Measurements from ENCODE around the gene SCAMP4.

Gene SCAMP4

DNA sequence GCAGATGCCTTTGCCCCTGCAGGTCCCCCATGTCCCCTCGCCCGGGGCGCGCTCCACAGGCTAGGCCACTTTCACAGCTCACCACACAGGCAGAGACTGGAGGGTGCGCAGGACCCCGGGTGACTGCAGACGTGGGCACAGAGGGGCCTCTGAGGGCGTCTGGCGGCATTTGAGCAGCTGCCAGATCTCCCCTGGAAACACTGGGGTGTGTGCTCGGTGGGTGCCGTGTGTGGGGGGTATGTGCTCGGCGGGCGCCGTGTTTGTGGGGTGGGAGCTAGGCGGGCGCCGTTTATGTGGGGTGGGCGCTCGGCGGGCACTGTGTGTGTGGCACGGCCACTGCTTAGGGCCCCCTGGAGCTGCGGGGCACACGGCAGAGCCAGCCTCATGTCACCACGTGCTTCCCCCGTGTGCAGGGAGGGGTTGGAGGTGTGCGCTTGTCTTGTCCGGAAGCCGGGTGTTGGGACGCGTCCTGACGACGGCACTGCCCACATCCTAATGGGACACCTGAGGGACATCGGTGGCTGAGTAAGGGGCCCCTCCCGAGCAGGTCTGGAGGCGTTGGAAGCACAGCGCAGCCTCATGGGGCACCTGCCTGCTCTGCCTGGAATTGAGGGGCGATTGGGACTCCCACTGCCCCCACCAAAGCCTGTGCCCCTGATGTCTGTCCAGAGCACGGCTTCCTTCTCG, 52.5 kb downstream of the SCAMP4 start:
- no peak for DNase-seq (ENCODE audit: low spot score)

DNA sequence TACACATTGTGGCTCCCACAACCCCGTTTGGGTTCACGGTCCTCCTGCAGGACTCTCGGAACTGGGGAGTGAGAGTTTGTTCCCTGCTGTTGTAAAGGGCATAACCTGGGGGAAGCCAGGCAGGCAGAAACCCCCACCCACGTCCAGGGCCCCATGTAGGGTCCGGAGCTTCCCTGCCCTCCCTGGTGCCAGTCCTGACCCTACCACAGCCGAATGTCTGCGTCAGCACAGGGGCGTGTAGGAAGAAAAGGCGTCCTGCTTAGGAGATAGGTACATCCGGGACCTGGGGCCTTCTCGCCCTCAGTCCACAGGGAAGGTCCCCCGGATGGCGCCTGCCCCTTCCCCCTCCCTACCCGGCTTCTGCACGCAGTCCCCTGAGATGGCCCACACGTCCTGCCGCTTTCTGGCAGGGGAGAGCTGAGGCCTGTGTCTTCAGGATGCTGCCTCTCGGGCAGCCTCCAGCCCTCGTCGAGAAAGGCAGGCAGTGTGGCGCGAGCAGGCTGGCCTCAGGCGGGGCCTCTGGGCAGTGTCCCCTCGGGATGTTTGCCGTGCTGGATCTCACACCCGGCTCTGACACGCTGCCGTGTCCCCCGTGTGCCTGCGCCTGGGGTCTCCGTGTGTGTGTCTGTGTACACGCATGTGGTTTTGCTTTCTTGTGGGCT, 54.9 kb downstream of the SCAMP4 start:
- no peak for DNase-seq (ENCODE audit: low spot score)

DNA sequence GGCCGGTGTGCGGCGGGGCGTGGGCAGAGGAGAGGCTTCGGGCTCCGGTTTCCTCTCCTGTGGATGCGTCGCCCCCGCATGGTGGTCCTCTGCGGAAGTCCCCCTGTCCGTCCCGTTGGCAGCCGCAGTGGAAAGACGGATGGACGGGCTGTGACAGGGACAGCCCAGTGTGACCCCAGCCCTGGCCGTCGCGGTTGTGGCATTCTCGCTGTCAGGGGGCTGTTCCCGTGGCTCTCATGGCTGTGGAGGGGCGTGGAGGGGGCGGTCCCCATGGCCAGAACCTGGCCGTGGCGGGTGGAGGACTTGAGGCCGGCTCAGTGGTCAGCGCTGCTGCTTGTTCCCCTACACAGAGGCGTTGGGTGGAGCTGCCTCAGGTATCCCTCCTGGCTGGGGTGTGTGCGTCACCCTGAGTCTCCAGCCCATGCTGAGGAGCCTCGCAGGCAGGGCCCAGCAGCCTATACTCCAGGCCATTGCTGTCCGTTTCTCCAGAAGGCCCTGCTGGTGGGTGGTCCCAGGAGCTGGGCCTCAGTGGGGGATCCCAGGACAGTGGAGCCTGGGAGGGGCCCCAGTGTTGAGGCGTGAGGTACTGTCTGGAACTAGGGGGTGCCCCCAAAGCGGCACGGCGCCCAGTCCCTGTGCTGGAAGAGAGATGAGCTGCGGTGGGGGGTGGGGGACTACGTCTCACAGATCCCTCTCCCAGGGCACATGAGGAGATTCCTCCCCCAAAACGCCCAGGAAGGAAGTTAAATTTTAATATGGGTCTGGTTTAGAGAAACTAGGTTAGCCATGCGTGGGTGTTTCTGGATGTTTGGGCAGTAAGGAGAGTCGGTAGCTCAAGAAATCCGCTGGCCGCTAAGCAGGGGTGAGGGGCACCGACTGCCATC, 56.0 kb downstream of the SCAMP4 start:
- no peak for DNase-seq (ENCODE audit: low spot score)

DNA sequence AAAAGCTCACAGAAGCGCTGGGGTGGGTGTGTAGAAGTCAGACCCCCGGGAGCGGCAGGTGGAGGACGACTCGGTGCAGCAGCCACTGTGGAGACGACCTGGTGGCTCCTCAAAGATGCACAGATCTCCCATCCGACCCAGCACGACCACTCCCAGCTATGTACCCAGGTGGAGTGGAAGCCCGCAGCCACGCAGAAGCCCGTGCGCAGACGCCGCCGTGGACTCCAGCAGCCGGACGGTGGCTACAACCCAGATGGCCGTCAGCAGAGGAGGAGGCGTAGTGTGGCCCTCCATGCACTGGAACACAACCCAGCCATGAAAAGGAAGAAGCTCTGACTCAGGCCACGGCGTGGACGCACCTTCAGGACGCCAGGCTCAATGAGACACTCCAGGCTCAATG, 57.5 kb downstream of the SCAMP4 start:
- no peak for DNase-seq (ENCODE audit: low spot score)

DNA sequence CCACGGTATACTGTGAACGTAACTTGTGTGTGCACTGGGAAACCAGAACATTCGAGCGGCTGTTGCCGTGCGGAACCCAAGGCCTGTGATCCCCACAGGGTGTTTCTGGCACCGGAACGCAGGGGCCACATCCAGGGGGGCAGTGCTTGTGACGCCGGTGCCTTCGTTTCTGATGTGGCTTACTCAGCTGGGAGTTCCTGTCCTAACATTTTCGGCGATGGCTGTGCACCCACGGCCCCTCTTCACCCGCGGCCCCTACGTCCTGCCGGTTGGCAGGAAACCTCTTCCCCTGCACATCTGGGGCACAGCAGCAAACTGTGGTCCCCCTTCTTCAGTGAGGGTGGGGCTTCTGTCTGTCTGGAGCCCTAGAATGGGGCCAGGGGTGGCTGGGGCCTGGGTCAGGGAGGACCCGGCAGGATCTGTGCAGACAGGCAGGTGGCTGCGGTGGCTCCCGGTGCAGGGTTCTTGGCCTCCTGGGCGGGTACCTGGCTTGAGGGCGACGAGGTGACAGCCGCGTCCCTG, 61.9 kb downstream of the SCAMP4 start:
- DNase-seq (ENCODE audit: low spot score), result no peak

DNA sequence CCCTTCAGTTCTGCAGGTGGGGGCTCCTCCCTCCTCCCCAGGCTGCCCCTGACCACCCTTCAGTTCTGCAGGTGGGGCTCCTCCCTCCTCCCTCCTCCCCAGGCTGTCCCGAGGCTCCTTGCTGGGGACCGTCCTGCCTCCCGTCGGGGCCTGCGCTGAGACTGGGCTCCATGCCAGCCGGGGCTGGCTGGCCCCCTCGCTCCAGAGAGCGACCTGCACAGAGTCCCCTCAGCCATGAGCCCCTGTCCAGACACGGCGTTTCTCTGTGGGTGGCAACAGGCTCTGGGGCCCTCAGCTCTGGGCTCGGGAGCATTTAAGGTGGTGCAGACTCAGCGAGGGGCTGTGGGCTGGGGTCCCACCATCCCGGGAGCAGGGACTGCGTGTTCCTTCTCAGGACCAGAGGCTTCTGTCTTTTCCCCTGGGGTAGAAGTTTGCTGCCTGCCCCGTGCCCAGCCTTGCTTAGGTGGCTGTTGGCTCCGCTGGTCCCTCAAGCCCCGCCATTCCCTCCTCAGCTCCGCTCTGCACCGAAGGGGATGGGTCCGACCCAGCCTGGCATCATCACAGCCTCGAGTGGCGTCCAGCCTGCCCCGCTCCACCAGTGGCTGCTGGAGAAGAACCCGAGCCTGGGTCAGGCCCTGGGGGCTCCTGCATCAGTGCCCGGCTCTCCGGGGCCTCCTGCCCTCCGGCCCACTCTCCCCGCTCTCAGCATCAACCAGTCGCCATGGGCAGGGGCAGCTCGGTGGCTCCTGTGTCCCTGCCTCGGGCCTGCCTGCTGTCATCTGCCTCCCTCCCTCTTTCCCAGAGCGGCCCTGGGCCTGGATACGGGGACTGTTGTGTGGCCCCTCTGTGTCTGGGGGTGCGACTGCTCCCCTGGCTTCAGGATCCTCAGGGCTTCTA, 63.3 kb downstream of the SCAMP4 start:
- no peak for DNase-seq (ENCODE audit: low spot score)

DNA sequence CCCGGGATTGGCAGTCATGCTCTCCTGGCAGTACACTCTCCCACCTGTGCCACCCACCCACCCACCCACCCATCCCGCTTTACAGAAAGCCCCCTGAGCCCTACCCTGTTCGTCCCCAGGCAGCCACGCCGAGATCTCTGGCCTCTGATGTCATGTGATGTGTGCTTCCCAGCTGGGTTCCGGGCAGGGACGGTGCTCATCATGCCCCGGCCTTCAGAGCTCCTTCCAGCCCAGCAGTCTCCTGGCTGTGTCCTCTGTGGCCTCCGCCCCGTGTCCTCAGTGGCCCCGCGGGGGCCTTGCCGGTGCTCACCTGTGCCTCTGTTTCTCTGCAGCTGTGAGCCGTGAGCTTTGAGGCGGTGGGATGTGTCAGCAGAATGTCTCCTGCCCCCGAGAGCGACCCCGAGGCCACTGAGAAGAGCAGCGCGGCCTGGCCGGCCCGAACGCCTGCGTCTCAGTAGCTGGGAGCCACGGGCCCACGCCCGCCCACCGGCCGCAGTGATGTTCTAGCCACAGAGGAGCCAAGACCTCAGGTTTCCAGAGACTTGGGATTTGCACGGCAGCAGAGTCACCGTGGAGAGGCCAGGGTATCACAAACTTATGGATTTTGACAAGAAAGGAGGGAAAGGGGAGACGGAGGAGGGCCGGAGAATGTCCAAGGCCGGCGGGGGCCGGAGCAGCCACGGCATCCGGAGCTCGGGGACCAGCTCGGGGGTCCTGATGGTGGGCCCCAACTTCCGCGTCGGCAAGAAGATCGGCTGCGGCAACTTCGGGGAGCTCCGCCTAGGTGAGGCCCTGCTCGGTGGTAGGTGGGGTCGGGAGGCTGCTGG, 64.2 kb downstream of the SCAMP4 start:
- DNase-seq (ENCODE audit: low spot score), result no peak

DNA sequence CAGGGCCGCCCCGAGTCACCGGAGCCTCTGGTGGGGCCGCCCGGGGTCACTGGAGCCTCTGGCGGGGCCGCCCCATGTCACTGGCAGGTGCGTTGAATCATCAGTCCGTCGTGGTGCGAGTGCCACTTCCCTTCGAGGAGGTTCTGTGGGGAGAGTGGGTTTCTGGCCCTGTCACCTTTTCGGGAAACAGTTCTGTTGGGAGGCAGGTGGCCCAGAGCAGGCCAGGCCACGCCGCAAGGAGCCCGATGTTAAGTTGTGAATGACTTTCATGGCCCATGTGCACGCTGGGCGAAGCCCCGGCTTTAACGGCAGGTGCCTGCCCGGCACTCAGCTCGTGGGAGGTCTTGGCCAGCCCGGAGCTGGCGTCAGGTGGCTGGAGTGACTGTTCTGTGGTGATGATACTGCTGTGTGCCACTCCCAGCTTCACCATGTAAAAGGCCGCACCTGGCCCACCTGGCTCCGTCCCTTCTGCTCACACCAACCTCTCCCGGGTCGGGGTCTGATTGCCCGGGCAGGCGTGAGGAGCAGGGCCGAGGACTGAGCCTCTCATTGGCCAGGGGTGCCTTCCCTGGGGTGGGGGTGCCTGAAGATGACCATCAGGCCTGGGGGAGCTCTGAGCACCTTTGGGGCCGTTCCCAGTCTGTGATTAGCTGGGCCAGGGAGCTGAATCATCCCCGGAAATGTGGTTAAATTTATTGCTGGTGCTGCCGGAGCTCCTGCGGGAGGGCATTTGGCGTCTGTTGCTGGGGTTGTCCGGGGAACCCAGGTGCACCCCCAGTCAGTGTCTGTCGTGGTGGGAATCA, 65.0 kb downstream of the SCAMP4 start:
- DNase-seq (ENCODE audit: low spot score), result no peak

DNA sequence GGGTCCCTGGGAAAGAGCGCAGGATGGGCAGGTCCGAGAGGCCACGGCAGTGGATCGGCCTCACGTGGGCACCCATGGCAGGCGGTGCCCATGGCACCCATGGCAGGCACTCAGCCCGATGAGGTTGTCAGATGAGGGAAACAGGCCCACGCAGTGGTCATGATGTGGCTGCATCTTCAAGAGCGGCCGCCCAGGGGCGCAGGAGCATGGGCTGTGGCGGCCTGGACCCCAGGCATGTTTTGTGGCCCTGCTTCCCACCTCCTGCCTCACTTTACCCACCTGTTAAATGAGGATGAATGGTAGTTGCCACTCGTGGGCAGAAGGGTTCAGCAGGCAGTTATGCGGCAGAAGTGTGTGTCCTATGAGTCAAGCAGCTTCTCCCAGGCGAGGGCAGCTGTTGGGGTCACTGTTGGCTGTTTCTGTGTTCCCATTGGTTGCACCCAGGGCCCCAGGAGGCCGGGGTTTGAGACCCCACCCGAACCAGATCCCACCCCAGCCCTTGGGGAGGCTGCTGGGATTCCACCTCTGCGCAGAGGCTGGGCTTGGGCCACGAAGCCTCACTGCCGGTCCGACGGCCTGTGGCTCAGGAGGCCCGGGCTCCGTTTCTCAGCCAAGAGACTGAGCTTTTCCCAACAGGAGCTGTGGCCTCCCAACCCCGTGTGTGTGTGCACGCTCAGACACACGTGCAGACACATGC, 65.8 kb downstream of the SCAMP4 start:
- DNase-seq (ENCODE audit: low spot score), result no peak

DNA sequence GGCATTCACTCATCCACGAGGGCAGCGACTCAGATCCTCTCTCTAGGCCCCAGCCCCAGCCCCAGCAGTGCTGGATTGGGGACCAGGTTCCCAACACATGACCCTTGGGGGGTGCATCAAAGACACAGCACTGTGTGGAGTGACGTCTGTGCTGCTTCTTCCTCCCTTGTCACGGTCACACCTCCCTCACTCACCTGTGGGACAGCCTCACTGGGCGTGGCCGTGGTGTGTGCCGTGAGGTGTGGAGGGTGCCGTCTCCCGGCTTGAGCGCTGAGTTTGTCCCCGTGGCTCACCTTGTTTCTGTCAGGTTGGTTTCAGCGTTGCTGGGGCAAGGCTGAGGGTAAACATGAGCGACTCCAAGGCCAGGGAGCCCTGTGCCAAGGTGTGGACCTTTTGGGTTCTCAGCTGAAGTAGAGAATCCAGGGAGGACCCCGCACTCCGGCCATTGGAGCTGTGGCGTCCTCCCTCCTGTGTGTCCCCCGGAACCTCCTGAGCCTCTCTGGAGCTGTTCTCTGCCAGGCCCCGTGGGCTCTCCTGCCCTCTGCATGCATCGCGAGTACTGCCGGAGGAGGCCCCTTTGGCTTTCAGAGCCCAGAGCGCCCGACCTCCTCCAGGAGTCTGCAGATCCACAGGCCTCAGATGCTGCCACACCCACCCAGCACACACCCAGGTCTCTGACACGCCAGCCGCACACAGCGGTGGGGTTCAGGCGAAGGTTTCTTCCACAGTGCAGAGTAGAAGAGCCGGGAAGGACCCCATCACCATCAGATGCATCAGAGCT, 69.4 kb downstream of the SCAMP4 start:
- no peak for DNase-seq (ENCODE audit: low spot score)

DNA sequence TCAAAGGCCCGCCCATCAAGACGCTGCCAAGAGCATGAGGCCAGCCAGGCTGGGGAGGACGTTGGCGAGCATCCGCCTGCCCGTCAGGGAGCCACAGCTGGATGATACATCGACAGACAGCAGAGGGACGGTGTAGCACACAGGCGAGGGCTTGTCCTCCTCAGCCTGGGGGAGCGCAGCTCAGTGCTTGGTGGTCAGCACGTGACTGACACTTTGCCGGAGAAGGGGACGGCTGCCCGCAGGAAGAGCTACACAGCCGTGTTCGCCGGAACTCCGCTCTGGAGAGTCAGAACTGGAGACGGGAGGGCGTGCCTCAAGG, 69.9 kb downstream of the SCAMP4 start:
- no peak for DNase-seq (ENCODE audit: low spot score)
